Panc1 (cell line): ENCODE measurements around the gene LIPM.

Experiments
- POLR2AphosphoS5 ChIP-seq: IDR thresholded peaks from 2 replicates; pipeline ENCODE4 v1.6.1; 2012; ENCODE audit warnings: mild to moderate bottlenecking, low read depth, low read length, moderate library complexity
- TF ChIP-seq, protein P1 (sequence below): fragments of 450-650 bp; IDR thresholded peaks from 2 replicates; pipeline ENCODE4 v1.5.1; 2017; ENCODE audit warnings: mild to moderate bottlenecking
- TF ChIP-seq, protein P2 (sequence below), 2 experiments: IDR thresholded peaks; 2 replicates each; pipeline ENCODE4 v1.6.1; 2011 to 2012; ENCODE audit warnings: low read depth in 2 of 2, control low read depth in 1 of 2, low read length in 1 of 2, mild to moderate bottlenecking in 1 of 2, moderate library complexity in 1 of 2; ENCODE audit not compliant: insufficient read depth in 1 of 2

GRCh38 chr10:88794731-88795130 is 7.8 kb upstream of the LIPM start:
- TF ChIP-seq, protein P1, sequence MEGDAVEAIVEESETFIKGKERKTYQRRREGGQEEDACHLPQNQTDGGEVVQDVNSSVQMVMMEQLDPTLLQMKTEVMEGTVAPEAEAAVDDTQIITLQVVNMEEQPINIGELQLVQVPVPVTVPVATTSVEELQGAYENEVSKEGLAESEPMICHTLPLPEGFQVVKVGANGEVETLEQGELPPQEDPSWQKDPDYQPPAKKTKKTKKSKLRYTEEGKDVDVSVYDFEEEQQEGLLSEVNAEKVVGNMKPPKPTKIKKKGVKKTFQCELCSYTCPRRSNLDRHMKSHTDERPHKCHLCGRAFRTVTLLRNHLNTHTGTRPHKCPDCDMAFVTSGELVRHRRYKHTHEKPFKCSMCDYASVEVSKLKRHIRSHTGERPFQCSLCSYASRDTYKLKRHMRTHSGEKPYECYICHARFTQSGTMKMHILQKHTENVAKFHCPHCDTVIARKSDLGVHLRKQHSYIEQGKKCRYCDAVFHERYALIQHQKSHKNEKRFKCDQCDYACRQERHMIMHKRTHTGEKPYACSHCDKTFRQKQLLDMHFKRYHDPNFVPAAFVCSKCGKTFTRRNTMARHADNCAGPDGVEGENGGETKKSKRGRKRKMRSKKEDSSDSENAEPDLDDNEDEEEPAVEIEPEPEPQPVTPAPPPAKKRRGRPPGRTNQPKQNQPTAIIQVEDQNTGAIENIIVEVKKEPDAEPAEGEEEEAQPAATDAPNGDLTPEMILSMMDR = no peak
- TF ChIP-seq POLR2AphosphoS5 = no peak
- TF ChIP-seq, protein P2, sequence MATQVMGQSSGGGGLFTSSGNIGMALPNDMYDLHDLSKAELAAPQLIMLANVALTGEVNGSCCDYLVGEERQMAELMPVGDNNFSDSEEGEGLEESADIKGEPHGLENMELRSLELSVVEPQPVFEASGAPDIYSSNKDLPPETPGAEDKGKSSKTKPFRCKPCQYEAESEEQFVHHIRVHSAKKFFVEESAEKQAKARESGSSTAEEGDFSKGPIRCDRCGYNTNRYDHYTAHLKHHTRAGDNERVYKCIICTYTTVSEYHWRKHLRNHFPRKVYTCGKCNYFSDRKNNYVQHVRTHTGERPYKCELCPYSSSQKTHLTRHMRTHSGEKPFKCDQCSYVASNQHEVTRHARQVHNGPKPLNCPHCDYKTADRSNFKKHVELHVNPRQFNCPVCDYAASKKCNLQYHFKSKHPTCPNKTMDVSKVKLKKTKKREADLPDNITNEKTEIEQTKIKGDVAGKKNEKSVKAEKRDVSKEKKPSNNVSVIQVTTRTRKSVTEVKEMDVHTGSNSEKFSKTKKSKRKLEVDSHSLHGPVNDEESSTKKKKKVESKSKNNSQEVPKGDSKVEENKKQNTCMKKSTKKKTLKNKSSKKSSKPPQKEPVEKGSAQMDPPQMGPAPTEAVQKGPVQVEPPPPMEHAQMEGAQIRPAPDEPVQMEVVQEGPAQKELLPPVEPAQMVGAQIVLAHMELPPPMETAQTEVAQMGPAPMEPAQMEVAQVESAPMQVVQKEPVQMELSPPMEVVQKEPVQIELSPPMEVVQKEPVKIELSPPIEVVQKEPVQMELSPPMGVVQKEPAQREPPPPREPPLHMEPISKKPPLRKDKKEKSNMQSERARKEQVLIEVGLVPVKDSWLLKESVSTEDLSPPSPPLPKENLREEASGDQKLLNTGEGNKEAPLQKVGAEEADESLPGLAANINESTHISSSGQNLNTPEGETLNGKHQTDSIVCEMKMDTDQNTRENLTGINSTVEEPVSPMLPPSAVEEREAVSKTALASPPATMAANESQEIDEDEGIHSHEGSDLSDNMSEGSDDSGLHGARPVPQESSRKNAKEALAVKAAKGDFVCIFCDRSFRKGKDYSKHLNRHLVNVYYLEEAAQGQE (IDR thresholded peaks at IDR 0.05; ENCODE audit: insufficient read depth in 1 of 2, low read depth in 2 of 2, low read length in 1 of 2) = no peak
